ENCODE data around the gene AGTR1. TPM values are rescaled to one million over a fixed set of nuclear protein-coding genes. Genes with fewer than 3 reads are reported as not detected.

Gene AGTR1
- total RNA-seq, 3 donors from 2014 or later: 0.52 to 20.0 (median 4.2) TPM

DNA sequence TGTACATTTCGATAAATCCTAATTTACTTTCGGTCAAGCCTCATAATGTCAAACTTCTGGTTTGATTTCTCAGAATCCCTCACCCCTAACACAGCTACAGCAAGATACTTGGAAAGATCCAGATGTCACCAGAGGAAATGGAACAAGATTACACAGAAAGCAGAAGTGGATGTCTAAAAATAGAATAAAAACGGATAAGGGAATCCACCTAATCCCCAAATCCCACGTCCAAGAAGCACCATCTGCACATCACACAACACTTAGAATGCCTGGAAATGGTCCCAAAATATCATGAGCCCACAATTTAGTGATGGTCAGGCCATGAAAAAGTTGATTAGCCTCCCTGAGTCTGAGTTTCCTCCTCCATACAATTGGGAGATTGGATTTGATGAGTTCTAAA, 61.7 kb downstream of the AGTR1 start:
- no peaks in the 10 kb centered on the region for H3K4me1 ChIP-seq (ENCODE audit: low read depth)
- intact Hi-C loops (cut with DNase I, micrococcal nuclease): no loop called here
- no peaks in the 10 kb centered on the region for H3K9me3 ChIP-seq
- no peak for ATAC-seq
- no peaks in the 10 kb centered on the region for H3K36me3 ChIP-seq (ENCODE audit: low read depth)
- TF ChIP-seq CTCF (IDR thresholded peaks at IDR 0.05): no peak
- DNase-seq: no peak
- H3K4me3 ChIP-seq: no peak overlapping the region

- no peak for DNase-seq
Observed at GRCh38 chr3:148763156-148763680, 65.5 kb downstream of the AGTR1 start.

DNA sequence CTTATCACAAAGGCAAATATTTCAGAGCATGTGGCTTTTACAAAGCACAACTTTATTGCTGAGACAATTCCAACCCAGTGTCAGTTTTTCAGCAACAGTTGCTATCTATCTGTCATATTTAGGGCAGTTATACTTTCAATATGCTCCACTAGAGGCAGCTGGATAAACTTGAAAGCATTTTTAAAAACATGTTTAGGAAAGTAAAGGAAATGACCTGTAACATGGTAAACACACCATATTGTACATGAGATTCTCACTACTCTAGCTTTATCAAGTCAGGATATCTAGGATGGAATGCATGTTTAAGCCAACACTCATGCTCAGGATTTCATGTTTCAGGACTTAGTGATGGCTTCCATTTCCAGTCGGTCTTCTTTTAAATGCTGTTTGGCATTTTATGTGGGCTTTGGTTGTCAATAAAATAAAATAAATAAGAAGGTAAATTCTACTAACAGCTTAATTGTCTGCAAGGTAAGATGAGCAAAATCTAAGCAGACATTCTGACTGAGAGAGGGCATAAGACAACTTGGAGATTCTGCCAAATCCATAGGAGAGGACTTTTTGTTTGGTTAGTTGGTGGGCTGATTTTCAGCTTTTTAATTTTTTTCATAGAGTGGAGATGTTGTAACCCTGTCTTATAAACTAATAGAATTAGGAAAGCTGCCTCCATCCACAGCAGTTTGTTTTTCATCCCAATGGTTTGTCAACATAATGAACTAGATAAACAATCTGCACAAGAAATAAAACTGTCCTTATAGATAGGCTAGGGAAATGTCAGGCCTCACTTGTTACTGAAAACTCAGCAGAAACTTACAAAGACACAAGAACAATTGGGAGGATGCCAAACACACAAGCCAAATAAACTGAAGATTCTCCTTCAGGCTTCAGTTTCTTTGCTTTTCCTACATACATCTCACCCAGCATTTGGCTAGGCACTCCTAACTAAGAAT, 66.6 kb downstream of the AGTR1 start:
- ATAC-seq (no peak), DNase-seq (no peak)
- Histone ChIP-seq H3K4me1 (ENCODE audit: low read depth) (no peaks in the 10 kb centered on the region), H3K9me3 (no peaks in the 10 kb centered on the region), H3K36me3 (ENCODE audit: low read depth) (no peaks in the 10 kb centered on the region), H3K4me3 (no peak overlapping the region)
- intact Hi-C loops (cut with DNase I, micrococcal nuclease): no loop called here
- TF ChIP-seq CTCF (IDR thresholded peaks at IDR 0.05): no peak

More at GRCh38 chr3:148763156-148763680, 65.5 kb downstream of the AGTR1 start:
- intact Hi-C loops (cut with DNase I, micrococcal nuclease): no loop called here
- ATAC-seq: no peak
- no peak overlapping the region for H3K4me3 ChIP-seq
- no peaks in the 10 kb centered on the region for H3K9me3 ChIP-seq
- no peaks in the 10 kb centered on the region for H3K4me1 ChIP-seq (ENCODE audit: low read depth)
- no peak for TF ChIP-seq CTCF (IDR thresholded peaks at IDR 0.05)
- no peaks in the 10 kb centered on the region for H3K36me3 ChIP-seq (ENCODE audit: low read depth)

- ATAC-seq: no peak
Observed at GRCh38 chr3:148772361-148772760, 74.7 kb downstream of the AGTR1 start.

GRCh38 chr3:148772835-148773234, 75.1 kb downstream of the AGTR1 start:
- Histone ChIP-seq H3K4me1 (ENCODE audit: low read depth) (no peaks in the 10 kb centered on the region), H3K36me3 (ENCODE audit: low read depth) (no peaks in the 10 kb centered on the region), H3K4me3 (no peak overlapping the region), H3K9me3 (no peaks in the 10 kb centered on the region)
- DNase-seq (no peak), ATAC-seq (no peak)
- no peak for TF ChIP-seq CTCF (IDR thresholded peaks at IDR 0.05)
- intact Hi-C loops (cut with DNase I, micrococcal nuclease): no loop called here

More at GRCh38 chr3:148772361-148772760, 74.7 kb downstream of the AGTR1 start:
- Histone ChIP-seq H3K4me1 (ENCODE audit: low read depth) (no peaks in the 10 kb centered on the region), H3K36me3 (ENCODE audit: low read depth) (no peaks in the 10 kb centered on the region), H3K9me3 (no peaks in the 10 kb centered on the region), H3K4me3 (no peak overlapping the region)
- intact Hi-C loops (cut with DNase I, micrococcal nuclease): no loop called here
- no peak for TF ChIP-seq CTCF (IDR thresholded peaks at IDR 0.05)
- no peak for DNase-seq

Measured in mucosa of descending colon (tissue), 3 donors.